Spleen (tissue), 7 donors: ENCODE measurements around the gene CROCC2.

ENCODE experiments used
- CTCF ChIP-seq, 11 experiments: fragments of 200-600 bp in 7 of 11; fragments of 450-650 bp in 4 of 11; sonication (generic) in 4 of 11; IDR thresholded peaks in 8 of 11; conservative IDR thresholded peaks in 3 of 11; 1 replicate in 7 of 11; 2 replicates in 4 of 11; pipeline versions ENCODE4 v1.4.0 to v1.8.0; 2016 to 2021; ENCODE audit warnings: antibody characterized with exemption in 11 of 11, inconsistent platforms in 4 of 11, mild to moderate bottlenecking in 1 of 11
- POLR2A ChIP-seq, 3 donors: fragments of 450-650 bp; IDR thresholded peaks; one replicate each; pipeline ENCODE4 v1.5.1; 2017; ENCODE audit warnings: antibody characterized with exemption in 3 of 3, mild to moderate bottlenecking in 1 of 3
- POLR2AphosphoS5 ChIP-seq, 3 donors: sonication (generic); formaldehyde crosslinking; IDR thresholded peaks; one replicate each; pipeline ENCODE4 v1.5.1; 2017; ENCODE audit warnings: antibody characterized with exemption in 3 of 3
- donor health status: DM: no; HTN: no; CAD: no; lungs with moderate emphysema.
- donor health status: DM: no; HTN: no; CAD: no.
- donor health status: DM: no; HTN: no; CAD: no.

GRCh38 chr2:240995041-240996021 lies 89.2 kb downstream of the CROCC2 start:
- TF ChIP-seq POLR2AphosphoS5 (IDR thresholded peaks at IDR 0.05) (no peak), CTCF (IDR thresholded peaks at IDR 0.05 in 8 of 11, conservative IDR thresholded peaks at IDR 0.05 in 3 of 11) (no peak), POLR2A (IDR thresholded peaks at IDR 0.05) (no peak)
